ENCODE measurements around the gene FAM3D.

Gene FAM3D

GRCh38 chr3:58588030-58588614, 78.5 kb downstream of the FAM3D start:
- peak; percentile 28 for DNase-seq

- DNase-seq = no peak
These were observed 79.8 kb downstream of the FAM3D start for GRCh38 chr3:58586776-58587192.

- no peak for DNase-seq
These were observed 80.6 kb downstream of the FAM3D start for GRCh38 chr3:58585994-58586393.

GRCh38 chr3:58585005-58585786, 81.4 kb downstream of the FAM3D start:
- peak; percentile 76 for DNase-seq

- no peak for DNase-seq
These were observed 81.9 kb downstream of the FAM3D start for GRCh38 chr3:58584690-58585004.
